Germinal center (tissue), 1 donor: Measurements from ENCODE around the gene WDR13.
"Not testable (repeated sequence)": the region's sequence is repeated elsewhere in the genome, so short reads cannot be mapped to it uniquely, and the experiment has no call there.

Experiments
- DNase-seq: peaks from one replicate; pipeline ENCODE4 v3.0.0; 2012; ENCODE audit warnings: mixed read lengths, low spot score

WDR13 gene

GRCh38 chrX:48597353-48598264, at the start of gene WDR13:
WDR13 (plus strand) TSS chrX:48597492; CDS start chrX:48597997, 505 bp downstream.
- peak; percentile 92 for DNase-seq

DNA sequence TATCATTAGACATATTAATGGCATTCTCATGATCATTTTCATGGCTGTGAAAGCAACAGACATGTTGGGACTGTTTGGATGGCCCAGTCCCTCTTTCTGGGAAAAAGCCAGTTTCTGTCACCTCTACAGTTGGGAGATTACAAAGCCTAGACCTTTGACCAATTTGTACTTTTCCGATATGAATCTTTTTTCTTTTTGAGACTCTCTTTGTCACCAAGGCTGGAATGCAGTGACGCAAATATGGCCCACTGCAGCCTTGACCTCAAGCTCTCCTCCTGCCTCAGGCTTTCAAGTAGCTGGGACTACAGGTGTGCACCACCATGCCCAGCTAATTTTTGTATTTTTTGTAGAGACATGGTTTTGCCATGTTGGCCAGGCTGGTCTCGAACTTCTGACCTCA, 48.4 kb upstream of the WDR13 start:
- no peak for DNase-seq

- DNase-seq: not testable (repeated sequence)
These were observed 41.5 kb upstream of the WDR13 start for GRCh38 chrX:48555731-48556325.

DNA sequence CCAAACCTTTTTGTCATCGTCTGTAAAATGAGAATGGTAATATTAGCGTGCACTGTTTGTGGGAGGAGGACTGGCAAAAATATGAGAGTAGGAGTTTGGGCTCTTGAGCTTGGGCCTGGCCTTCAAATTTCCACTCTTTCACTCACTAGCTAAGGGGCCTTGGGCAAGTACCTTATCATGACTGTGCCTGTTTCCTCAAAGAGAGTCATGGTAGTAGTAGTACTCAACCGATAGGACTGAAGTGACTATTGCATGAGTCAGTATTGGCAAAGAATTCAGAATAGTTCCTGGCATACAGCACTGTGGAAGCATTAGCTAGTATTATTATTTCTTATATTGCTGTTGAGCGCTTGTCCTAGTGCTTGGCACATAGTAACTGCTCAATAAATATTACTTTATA, 39.0 kb upstream of the WDR13 start:
- DNase-seq: no peak

GRCh38 chrX:48559636-48560035, 37.7 kb upstream of the WDR13 start:
- DNase-seq: no peak

DNA sequence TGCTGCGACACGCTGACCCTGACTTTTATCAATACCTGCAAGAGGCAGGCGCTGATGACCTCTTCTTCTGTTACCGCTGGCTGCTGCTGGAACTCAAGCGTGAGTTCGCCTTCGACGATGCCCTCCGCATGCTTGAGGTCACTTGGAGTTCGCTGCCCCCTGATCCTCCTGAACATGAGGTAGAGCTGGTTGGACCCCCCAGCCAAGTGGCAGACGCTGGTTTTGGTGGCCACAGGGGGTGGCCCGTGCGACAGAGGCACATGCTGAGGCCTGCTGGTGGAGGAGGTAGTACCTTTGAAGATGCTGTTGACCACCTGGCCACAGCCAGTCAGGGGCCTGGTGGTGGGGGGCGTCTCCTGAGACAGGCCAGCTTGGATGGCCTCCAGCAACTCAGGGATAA, 37.2 kb upstream of the WDR13 start:
- no peak for DNase-seq

DNA sequence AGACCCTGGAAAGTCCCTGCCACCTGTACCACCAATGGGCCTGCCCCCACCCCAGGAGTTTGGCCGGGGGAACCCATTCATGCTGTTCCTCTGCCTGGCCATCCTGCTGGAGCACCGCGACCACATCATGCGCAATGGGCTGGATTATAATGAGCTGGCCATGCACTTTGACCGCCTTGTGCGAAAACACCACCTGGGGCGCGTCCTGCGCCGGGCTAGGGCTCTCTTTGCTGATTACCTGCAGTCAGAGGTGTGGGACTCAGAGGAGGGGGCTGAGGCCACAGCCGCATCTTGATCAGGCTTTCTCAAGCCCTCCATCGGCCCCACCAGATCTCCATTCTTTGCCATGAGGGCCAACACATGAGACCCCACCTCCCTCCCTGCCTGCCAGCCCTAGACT, 36.6 kb upstream of the WDR13 start:
- no peak for DNase-seq

DNA sequence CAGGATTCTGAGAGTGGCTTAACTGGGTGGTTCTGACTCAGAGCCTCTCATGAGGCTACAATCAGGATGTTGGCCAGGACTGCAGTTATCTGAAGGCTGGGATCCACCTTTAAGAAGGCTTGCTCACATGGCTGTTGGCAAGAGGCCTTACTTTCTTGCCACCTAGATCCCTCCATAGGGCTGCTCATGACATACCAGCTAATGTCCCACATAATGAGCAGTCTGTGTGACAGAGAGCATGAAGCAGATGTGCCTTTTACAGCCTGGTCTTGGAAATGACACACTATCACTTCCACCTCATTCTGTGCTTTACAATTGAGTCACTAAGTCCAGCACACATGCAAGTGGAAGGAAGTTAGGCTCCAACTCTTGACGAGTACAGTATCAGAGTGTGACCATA, 27.3 kb upstream of the WDR13 start:
- no peak for DNase-seq

- DNase-seq: no peak
These were observed 23.5 kb upstream of the WDR13 start for GRCh38 chrX:48573690-48574269.

- peak; percentile 89 for DNase-seq
These were observed 22.7 kb upstream of the WDR13 start, which contains the start of gene RBM3 for GRCh38 chrX:48574270-48575266. RBM3 (plus strand) TSS chrX:48574484; CDS start chrX:48575181, 697 bp downstream.

DNA sequence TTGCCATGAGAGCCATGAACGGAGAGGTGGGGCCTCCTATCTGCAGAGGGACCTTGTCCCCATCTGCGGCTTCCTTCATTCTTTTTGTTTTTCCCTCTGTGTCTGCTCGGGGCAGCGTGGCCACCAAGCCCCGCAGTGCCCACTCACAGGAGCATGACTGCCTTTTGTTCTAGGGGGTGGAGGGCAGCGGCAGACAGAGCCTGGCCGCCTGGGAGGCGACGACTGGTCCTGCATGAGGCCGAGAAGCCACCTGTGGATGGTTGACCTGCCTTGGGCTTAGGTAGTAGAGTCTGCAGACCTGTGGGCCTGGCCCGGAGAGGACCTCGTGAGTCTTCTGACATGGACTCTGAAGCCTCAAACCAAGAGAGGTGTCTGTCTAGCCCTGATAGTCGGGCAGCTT, 21.6 kb upstream of the WDR13 start:
- no peak for DNase-seq

DNA sequence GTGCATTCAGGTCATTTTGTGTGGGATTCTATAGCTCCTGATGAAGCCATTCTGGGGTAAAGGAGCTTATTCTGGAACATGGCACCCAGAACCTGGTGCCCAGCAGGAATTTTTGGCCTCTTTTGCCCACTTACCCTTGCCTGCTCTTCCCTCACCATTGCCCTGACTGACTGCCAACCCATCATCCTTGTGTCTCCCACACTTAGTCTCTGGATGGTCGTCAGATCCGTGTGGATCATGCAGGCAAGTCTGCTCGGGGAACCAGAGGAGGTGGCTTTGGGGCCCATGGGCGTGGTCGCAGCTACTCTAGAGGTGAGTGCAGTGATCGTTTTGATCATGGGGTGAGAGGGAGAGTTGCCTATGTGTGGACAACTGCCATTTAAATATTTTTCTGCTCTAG, 21.2 kb upstream of the WDR13 start:
- no peak for DNase-seq

GRCh38 chrX:48578661-48579128, 18.6 kb upstream of the WDR13 start:
- no peak for DNase-seq

DNA sequence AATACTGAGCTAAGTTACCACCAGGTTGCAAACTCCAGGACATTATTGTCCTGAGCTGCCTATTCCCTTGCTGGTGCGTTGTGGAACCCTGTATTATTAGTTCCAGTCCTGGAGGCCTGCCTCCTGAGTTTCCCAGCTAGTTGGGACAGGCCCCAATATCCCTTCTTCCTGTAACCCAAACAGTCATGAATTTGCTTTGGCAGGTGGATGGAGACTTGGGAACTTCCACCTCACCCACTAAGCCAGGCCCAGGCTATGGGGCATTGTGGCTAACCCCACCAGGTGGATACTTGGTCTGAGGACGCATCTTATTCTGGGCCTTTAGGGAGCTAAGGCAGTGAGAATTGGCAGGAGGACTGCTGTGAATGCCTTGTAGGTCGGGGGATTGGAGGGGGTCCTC, 18.0 kb upstream of the WDR13 start:
- no peak for DNase-seq

DNA sequence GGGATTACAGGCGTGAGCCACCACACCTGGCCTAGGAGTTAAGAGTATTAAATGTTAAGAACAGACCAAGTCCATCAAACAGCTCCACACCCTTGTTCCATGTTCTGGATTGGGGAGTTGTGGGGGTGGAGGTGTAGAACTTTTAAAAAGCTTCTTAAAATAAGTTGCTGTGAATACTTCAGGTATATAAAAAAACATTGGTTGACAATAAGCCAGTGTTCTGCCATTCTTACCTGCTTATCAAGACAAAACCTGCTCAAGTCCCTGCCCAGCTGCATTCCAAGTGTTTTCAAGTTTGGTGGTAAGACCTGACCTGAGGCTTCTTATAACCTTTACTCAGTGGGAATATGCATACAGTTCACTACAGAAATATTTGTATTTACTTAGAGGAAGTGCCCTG, 16.6 kb upstream of the WDR13 start:
- no peak for DNase-seq

- DNase-seq: no peak
These were observed 12.6 kb upstream of the WDR13 start for GRCh38 chrX:48584698-48585097.

- DNase-seq: no peak
These were observed 7.7 kb upstream of the WDR13 start for GRCh38 chrX:48589482-48590162.

- no peak for DNase-seq
These were observed 6.8 kb upstream of the WDR13 start for GRCh38 chrX:48590203-48591103.

DNA sequence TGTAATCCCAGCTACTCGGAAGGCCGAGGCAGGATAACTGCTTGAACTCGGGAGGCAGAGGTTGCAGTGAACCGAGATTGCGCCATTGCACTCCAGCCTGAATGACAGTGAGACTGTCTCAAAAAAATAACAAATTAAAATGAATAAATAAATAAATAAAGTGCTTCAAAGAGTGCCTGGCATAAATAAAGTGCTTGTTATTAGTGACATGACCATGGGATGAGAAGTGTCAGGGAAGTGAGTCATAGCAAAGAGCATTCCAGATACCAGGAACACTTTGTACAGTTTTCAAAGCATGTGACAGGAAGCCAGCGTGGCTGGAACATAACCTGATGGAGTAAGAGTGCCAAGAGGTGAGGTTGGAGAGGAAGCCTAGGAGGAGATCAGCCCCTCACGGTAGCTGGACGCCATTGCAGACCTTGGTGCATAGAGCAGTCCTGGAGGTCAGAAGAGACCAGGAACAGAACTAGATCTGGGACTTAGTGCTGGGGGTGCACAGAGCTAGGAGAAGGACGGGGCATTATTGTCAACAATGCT, 6.0 kb upstream of the WDR13 start:
- DNase-seq: no peak

GRCh38 chrX:48592971-48593370, 4.3 kb upstream of the WDR13 start:
- DNase-seq: no peak
